Measurements from ENCODE around the gene CACNA1B.
"Not testable (repeated sequence)": the region's sequence is repeated elsewhere in the genome, so short reads cannot be mapped to it uniquely, and the experiment has no call there.

The CACNA1B gene

GRCh38 chr9:138122201-138122600 lies 244.6 kb downstream of the CACNA1B start:
- DNase-seq = no peak

- DNase-seq = no peak
These were observed 245.1 kb downstream of the CACNA1B start for GRCh38 chr9:138122676-138123075.

GRCh38 chr9:138123086-138123485 lies 245.5 kb downstream of the CACNA1B start:
- no peak for DNase-seq

- DNase-seq = not testable (repeated sequence)
These were observed 248.7 kb downstream of the CACNA1B start for GRCh38 chr9:138126090-138126857.

- DNase-seq = not testable (repeated sequence)
These were observed 249.4 kb downstream of the CACNA1B start for GRCh38 chr9:138126858-138127584.

- not testable (repeated sequence) for DNase-seq
These were observed 250.4 kb downstream of the CACNA1B start for GRCh38 chr9:138128027-138128426.

GRCh38 chr9:138129318-138129717 lies 251.7 kb downstream of the CACNA1B start:
- not testable (repeated sequence) for DNase-seq

- DNase-seq = not testable (repeated sequence)
These were observed 255.5 kb downstream of the CACNA1B start for GRCh38 chr9:138132946-138133705.

- DNase-seq = not testable (repeated sequence)
These were observed 257.0 kb downstream of the CACNA1B start for GRCh38 chr9:138134581-138134980.

GRCh38 chr9:138139096-138139495 lies 261.5 kb downstream of the CACNA1B start:
- DNase-seq = not testable (repeated sequence)

- DNase-seq = not testable (repeated sequence)
These were observed 263.4 kb downstream of the CACNA1B start for GRCh38 chr9:138140980-138141379.

GRCh38 chr9:138142528-138143244 lies 265.1 kb downstream of the CACNA1B start:
- not testable (repeated sequence) for DNase-seq

- not testable (repeated sequence) for DNase-seq
These were observed 265.9 kb downstream of the CACNA1B start for GRCh38 chr9:138143491-138143890.

- not testable (repeated sequence) for DNase-seq
These were observed 270.0 kb downstream of the CACNA1B start for GRCh38 chr9:138147556-138147955.

- not testable (repeated sequence) for DNase-seq
These were observed 272.4 kb downstream of the CACNA1B start for GRCh38 chr9:138149672-138150656.

GRCh38 chr9:138155788-138156187 lies 278.2 kb downstream of the CACNA1B start:
- not testable (repeated sequence) for DNase-seq

GRCh38 chr9:138166793-138167192 lies 289.2 kb downstream of the CACNA1B start:
- DNase-seq = not testable (repeated sequence)

Measured in NCI-H1694 (cell line).